ENCODE measurements around the gene CEBPE. TPM values are rescaled to one million over a fixed set of nuclear protein-coding genes. Genes with fewer than 3 reads are reported as not detected.

Gene CEBPE
- total and polyA plus RNA-seq, 8 donors = 0.14 to 1.0 (median 0.23) TPM; not detected in 2

GRCh38 chr14:23123419-23123818, 4.4 kb upstream of the CEBPE start:
- DNase-seq = peak in 1 of 4 donors; percentile 57
- no peak overlapping the region for H3K4me3 ChIP-seq
- no peaks in the 10 kb centered on the region for H3K27me3 ChIP-seq
- H3K27ac ChIP-seq = no peak overlapping the region
- H3K4me1 ChIP-seq = peaks cover 11 to 35% of the 10 kb centered on the region in 2 donors
- intact Hi-C loops (cut with DNase I) = loop anchor here (5.0 to 10.0 kb wide), 2 partner anchors 61 to 64 kb away; partner anchors contain the start of gene SLC7A8 (in 1 of the 2)
- TF ChIP-seq CTCF (IDR thresholded peaks at IDR 0.05) = no peak
- peaks cover 0 to 15% of the 10 kb centered on the region in 2 donors for H3K36me3 ChIP-seq
- ATAC-seq = no peak
- H3K9me3 ChIP-seq = no peaks in the 10 kb centered on the region

- intact Hi-C loops (cut with DNase I) = loop anchor here (5.0 to 10.0 kb wide), 2 partner anchors 63 to 65 kb away; partner anchors contain the start of gene SLC7A8 (in 1 of the 2)
- H3K27ac ChIP-seq = no peak overlapping the region
- ATAC-seq = no peak
Observed at GRCh38 chr14:23122086-23122485, 3.0 kb upstream of the CEBPE start.

GRCh38 chr14:23121361-23121771, 2.3 kb upstream of the CEBPE start:
- no peaks in the 10 kb centered on the region for H3K9me3 ChIP-seq
- no peak overlapping the region for H3K4me3 ChIP-seq
- TF ChIP-seq CTCF (IDR thresholded peaks at IDR 0.05) = no peak
- peaks cover 0 to under 1% of the 10 kb centered on the region in 2 donors for H3K36me3 ChIP-seq
- peaks cover 11 to 42% of the 10 kb centered on the region in 2 donors for H3K4me1 ChIP-seq
- no peak overlapping the region for H3K27ac ChIP-seq
- peak; percentile 21 for ATAC-seq
- intact Hi-C loops (cut with DNase I) = loop anchor here (5.0 to 10.0 kb wide), 2 partner anchors 63 to 66 kb away; partner anchors contain the start of gene SLC7A8 (in 1 of the 2)
- H3K27me3 ChIP-seq = no peaks in the 10 kb centered on the region
- DNase-seq = peak in 1 of 4 donors; percentile 57

More at GRCh38 chr14:23122086-23122485, 3.0 kb upstream of the CEBPE start:
- DNase-seq = no peak
- H3K36me3 ChIP-seq = peaks cover 0 to 6% of the 10 kb centered on the region in 2 donors
- H3K27me3 ChIP-seq = no peaks in the 10 kb centered on the region
- no peaks in the 10 kb centered on the region for H3K9me3 ChIP-seq
- no peak overlapping the region for H3K4me3 ChIP-seq
- TF ChIP-seq CTCF (IDR thresholded peaks at IDR 0.05) = no peak
- peaks cover 11 to 42% of the 10 kb centered on the region in 2 donors for H3K4me1 ChIP-seq

GRCh38 chr14:23120541-23121251, 1.6 kb upstream of the CEBPE start:
- TF ChIP-seq CTCF (IDR thresholded peaks at IDR 0.05) = peak; percentile 99
- peak; percentile 96 for ATAC-seq
- peak; percentile 84 to 96 (median 92) for DNase-seq
- no peaks in the 10 kb centered on the region for H3K36me3 ChIP-seq
- intact Hi-C loops (cut with DNase I) = loop anchor here (5.0 to 10.0 kb wide), 2 partner anchors 64 to 67 kb away; partner anchors contain the start of gene SLC7A8 (in 1 of the 2)
- peaks cover 11 to 47% of the 10 kb centered on the region in 2 donors for H3K4me1 ChIP-seq
- no peak overlapping the region for H3K4me3 ChIP-seq
- peak overlapping the region in 1 of 2 donors; percentile 89 for H3K27ac ChIP-seq
- H3K27me3 ChIP-seq = no peaks in the 10 kb centered on the region
- H3K9me3 ChIP-seq = no peaks in the 10 kb centered on the region
